ENCODE results near the gene C2orf68.

The C2orf68 gene

DNA sequence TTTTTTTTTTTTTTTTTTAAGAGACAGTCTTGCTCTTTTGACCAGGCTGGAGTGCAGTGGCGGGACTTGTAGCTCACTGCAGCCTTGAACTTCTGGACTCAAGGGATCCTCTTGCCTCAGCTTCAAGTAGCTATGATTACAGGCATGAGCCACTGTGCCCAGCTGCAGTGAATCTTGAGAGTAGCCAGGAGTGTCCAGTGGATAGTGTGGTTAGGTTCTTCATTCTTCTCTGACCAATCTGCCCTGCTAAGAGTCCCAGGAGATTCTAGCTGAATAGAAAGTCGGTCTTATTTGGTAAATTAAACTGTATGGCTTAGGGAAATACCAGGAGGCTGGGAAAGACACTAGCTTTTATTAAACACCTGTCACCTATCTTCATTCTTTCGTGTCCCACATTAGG lies 19.4 kb upstream of the C2orf68 start:
- Histone ChIP-seq H4K20me1 (ENCODE audit: low read depth, low read length) (no peaks in the 10 kb centered on the region), H3F3A (ENCODE audit: insufficient read depth) (peaks cover 9% of the 10 kb centered on the region; the same call in 1 of the 2 replicates), H3K4me3 (ENCODE audit: insufficient read depth, low read length, poor library complexity, severe bottlenecking) (no peak overlapping the region), H2AFZ (ENCODE audit: low read depth, low read length, severe bottlenecking) (no peak overlapping the region), H3K27ac (ENCODE audit: low read depth, low read length) (no peak overlapping the region), H3K9me3 (ENCODE audit: insufficient read depth, low read length) (no peaks in the 10 kb centered on the region), H3K4me2 (ENCODE audit: low read depth, low read length, poor library complexity, severe bottlenecking) (no peak overlapping the region), H3K9ac (ENCODE audit: low read length) (no peak overlapping the region), H3K27me3 (ENCODE audit: low read length) (no peaks in the 10 kb centered on the region), H3K36me3 (ENCODE audit: low read length) (peaks cover 33% of the 10 kb centered on the region; the same call in 1 of the 2 replicates), H3K9me2 (replicated peaks; ENCODE audit: insufficient read depth, low read length) (no peaks in the 10 kb centered on the region), H3K79me2 (ENCODE audit: insufficient read depth, low read length) (peaks cover 11% of the 10 kb centered on the region; the same call in 1 of the 2 replicates)
- no peak for TF ChIP-seq EZH2phosphoT487 (conservative IDR thresholded peaks at IDR 0.05; ENCODE audit: low read length)
- TF ChIP-seq, protein P1, sequence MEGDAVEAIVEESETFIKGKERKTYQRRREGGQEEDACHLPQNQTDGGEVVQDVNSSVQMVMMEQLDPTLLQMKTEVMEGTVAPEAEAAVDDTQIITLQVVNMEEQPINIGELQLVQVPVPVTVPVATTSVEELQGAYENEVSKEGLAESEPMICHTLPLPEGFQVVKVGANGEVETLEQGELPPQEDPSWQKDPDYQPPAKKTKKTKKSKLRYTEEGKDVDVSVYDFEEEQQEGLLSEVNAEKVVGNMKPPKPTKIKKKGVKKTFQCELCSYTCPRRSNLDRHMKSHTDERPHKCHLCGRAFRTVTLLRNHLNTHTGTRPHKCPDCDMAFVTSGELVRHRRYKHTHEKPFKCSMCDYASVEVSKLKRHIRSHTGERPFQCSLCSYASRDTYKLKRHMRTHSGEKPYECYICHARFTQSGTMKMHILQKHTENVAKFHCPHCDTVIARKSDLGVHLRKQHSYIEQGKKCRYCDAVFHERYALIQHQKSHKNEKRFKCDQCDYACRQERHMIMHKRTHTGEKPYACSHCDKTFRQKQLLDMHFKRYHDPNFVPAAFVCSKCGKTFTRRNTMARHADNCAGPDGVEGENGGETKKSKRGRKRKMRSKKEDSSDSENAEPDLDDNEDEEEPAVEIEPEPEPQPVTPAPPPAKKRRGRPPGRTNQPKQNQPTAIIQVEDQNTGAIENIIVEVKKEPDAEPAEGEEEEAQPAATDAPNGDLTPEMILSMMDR (IDR thresholded peaks at IDR 0.05; ENCODE audit: insufficient read depth, low read length, poor library complexity, severe bottlenecking) = no peak

DNA sequence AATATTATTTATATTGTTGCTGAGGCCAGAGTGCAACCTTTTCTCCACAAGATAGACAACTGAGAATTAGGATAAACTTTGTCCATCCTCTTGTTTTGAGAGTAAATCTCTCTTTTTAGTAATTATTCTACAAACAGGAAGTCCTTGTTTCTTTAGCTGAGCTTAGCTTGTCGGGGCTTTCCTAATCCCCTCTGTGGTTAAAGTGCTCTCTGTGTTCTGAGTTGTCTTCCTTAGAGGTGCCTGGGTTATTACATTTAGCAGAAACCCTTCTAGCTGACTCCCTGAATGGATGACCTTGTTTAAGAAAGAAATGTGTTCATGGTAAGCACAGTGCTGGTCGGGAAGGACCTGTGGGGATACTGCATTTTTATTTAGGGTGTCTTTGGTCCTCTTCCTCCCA lies 16.8 kb upstream of the C2orf68 start:
- Histone ChIP-seq H3K9me3 (ENCODE audit: insufficient read depth, low read length) (no peaks in the 10 kb centered on the region), H3K9me2 (replicated peaks; ENCODE audit: insufficient read depth, low read length) (no peaks in the 10 kb centered on the region), H3K27ac (ENCODE audit: low read depth, low read length) (no peak overlapping the region), H3F3A (ENCODE audit: insufficient read depth) (peaks cover 2% of the 10 kb centered on the region; the same call in 1 of the 2 replicates), H3K4me2 (ENCODE audit: low read depth, low read length, poor library complexity, severe bottlenecking) (no peak overlapping the region), H3K36me3 (ENCODE audit: low read length) (peaks cover 43% of the 10 kb centered on the region), H3K79me2 (ENCODE audit: insufficient read depth, low read length) (peaks cover 7% of the 10 kb centered on the region; the same call in 1 of the 2 replicates), H3K9ac (ENCODE audit: low read length) (no peak overlapping the region), H2AFZ (ENCODE audit: low read depth, low read length, severe bottlenecking) (no peak overlapping the region), H4K20me1 (ENCODE audit: low read depth, low read length) (peaks cover under 1% of the 10 kb centered on the region; the same call in 1 of the 2 replicates), H3K4me3 (ENCODE audit: insufficient read depth, low read length, poor library complexity, severe bottlenecking) (no peak overlapping the region), H3K27me3 (ENCODE audit: low read length) (no peaks in the 10 kb centered on the region)
- TF ChIP-seq EZH2phosphoT487 (conservative IDR thresholded peaks at IDR 0.05; ENCODE audit: low read length) = no peak
- TF ChIP-seq, protein P1 (IDR thresholded peaks at IDR 0.05; ENCODE audit: insufficient read depth, low read length, poor library complexity, severe bottlenecking) = no peak

DNA sequence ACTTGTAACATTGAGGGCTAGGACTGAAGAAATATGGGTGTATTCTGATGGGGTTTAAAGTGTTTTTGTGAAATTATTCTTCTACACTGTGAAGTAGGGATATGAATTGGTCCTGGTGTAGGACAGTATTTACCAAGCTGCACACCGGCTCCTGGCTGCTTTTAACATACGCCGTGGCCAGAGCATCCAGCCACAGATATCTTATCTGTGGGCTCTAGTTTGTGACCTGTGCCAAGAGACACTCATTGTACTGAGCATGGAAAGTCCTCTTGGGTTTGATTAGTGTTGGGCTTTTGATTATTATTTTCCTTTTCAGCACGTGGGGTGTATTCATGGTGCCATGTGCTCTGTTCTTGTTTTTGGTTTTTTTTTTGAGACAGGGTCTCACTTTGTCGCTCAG lies 12.1 kb upstream of the C2orf68 start:
- no peak overlapping the region for H3K27ac ChIP-seq (ENCODE audit: low read depth, low read length)
- no peak overlapping the region for H3K4me2 ChIP-seq (ENCODE audit: low read depth, low read length, poor library complexity, severe bottlenecking)
- peaks cover 11% of the 10 kb centered on the region; the same call in 1 of the 2 replicates for H4K20me1 ChIP-seq (ENCODE audit: low read depth, low read length)
- no peaks in the 10 kb centered on the region for H3K27me3 ChIP-seq (ENCODE audit: low read length)
- no peaks in the 10 kb centered on the region for H3K9me3 ChIP-seq (ENCODE audit: insufficient read depth, low read length)
- H3K36me3 ChIP-seq (ENCODE audit: low read length) = peaks cover 61% of the 10 kb centered on the region
- no peak for TF ChIP-seq EZH2phosphoT487 (conservative IDR thresholded peaks at IDR 0.05; ENCODE audit: low read length)
- TF ChIP-seq, protein P1 (IDR thresholded peaks at IDR 0.05; ENCODE audit: insufficient read depth, low read length, poor library complexity, severe bottlenecking) = no peak
- H3K79me2 ChIP-seq (ENCODE audit: insufficient read depth, low read length) = peaks cover 38% of the 10 kb centered on the region
- no peak overlapping the region for H3K9ac ChIP-seq (ENCODE audit: low read length)
- H2AFZ ChIP-seq (ENCODE audit: low read depth, low read length, severe bottlenecking) = no peak overlapping the region
- H3K4me3 ChIP-seq (ENCODE audit: insufficient read depth, low read length, poor library complexity, severe bottlenecking) = no peak overlapping the region
- H3K9me2 ChIP-seq (replicated peaks; ENCODE audit: insufficient read depth, low read length) = no peaks in the 10 kb centered on the region
- H3F3A ChIP-seq (ENCODE audit: insufficient read depth) = peaks cover 3% of the 10 kb centered on the region; the same call in 1 of the 2 replicates

All from SU-DHL-6 (cell line).